ENCODE data around the gene ZACN. TPM values are rescaled to one million over a fixed set of nuclear protein-coding genes. Genes with fewer than 3 reads are reported as not detected.

Gene ZACN
- total RNA-seq, 2 experiments from 2014 or later = 0.76 to 1.2 TPM

GRCh38 chr17:76032780-76033108 is 46.2 kb upstream of the ZACN start:
- H2AFZ ChIP-seq (ENCODE audit: low read length) = no peak overlapping the region
- intact Hi-C loops (cut with micrococcal nuclease; ENCODE audit: unreplicated experiment) = no loop called here
- no peak overlapping the region for H3K4me3 ChIP-seq (ENCODE audit: low read depth, low read length, poor library complexity, severe bottlenecking)
- no peak for TF ChIP-seq CTCF (conservative IDR thresholded peaks at IDR 0.05; ENCODE audit: low read length)
- no peak for TF ChIP-seq EZH2phosphoT487 (IDR thresholded peaks at IDR 0.05; ENCODE audit: borderline replicate concordance, low read depth, low read length)
- H3K9me3 ChIP-seq (ENCODE audit: low read length) = no peaks in the 10 kb centered on the region
- no peaks in the 10 kb centered on the region for H4K20me1 ChIP-seq (ENCODE audit: insufficient read depth, low read length)
- ChIA-PET CTCF (ENCODE audit: unreplicated experiment) (interaction anchor here (1.5 to 1.6 kb wide), 2 partner anchors 14 to 19 kb away, joined by 5 to 8 read pairs; no protein-coding TSS in a partner anchor), POLR2A (interaction anchor here (0.7 to 1.9 kb wide), 2 partner anchors 14 to 262 kb away, joined by 3 to 9 read pairs; no protein-coding TSS in a partner anchor)
- no peak for DNase-seq (ENCODE audit: low spot score)
- no peaks in the 10 kb centered on the region for H3K79me2 ChIP-seq (ENCODE audit: insufficient read depth, low read depth, low read length)
- H3K9me2 ChIP-seq (ENCODE audit: insufficient read depth, low read length) = no peaks in the 10 kb centered on the region
- H3K4me2 ChIP-seq (ENCODE audit: low read length) = no peak overlapping the region
- peaks cover 20% of the 10 kb centered on the region for H3K4me1 ChIP-seq (ENCODE audit: insufficient read depth, low read length, poor library complexity, severe bottlenecking)
- no peak overlapping the region for H3K27ac ChIP-seq (ENCODE audit: low read depth, low read length, poor library complexity, severe bottlenecking)
- H3K36me3 ChIP-seq (ENCODE audit: insufficient read depth, low read length) = peaks cover 6% of the 10 kb centered on the region; the same call in 1 of the 2 replicates
- BruUV-seq (replicated peaks) = no TSS peak

- Histone ChIP-seq H4K20me1 (ENCODE audit: insufficient read depth, low read length) (no peaks in the 10 kb centered on the region), H2AFZ (ENCODE audit: low read length) (no peak overlapping the region), H3K36me3 (ENCODE audit: insufficient read depth, low read length) (peaks cover 10% of the 10 kb centered on the region), H3K9me2 (ENCODE audit: insufficient read depth, low read length) (no peaks in the 10 kb centered on the region), H3K4me1 (ENCODE audit: insufficient read depth, low read length, poor library complexity, severe bottlenecking) (peaks cover 20% of the 10 kb centered on the region), H3K27ac (ENCODE audit: low read depth, low read length, poor library complexity, severe bottlenecking) (no peak overlapping the region), H3K79me2 (ENCODE audit: insufficient read depth, low read depth, low read length) (no peaks in the 10 kb centered on the region), H3K4me2 (ENCODE audit: low read length) (no peak overlapping the region), H3K9me3 (ENCODE audit: low read length) (no peaks in the 10 kb centered on the region), H3K4me3 (ENCODE audit: low read depth, low read length, poor library complexity, severe bottlenecking) (no peak overlapping the region)
- POLR2A ChIA-PET = interaction anchor here (1.9 kb wide), 1 partner anchor 14 kb away, joined by 9 read pairs; no protein-coding TSS in a partner anchor
- TF ChIP-seq EZH2phosphoT487 (IDR thresholded peaks at IDR 0.05; ENCODE audit: borderline replicate concordance, low read depth, low read length) (no peak), CTCF (conservative IDR thresholded peaks at IDR 0.05; ENCODE audit: low read length) (no peak)
- intact Hi-C loops (cut with micrococcal nuclease; ENCODE audit: unreplicated experiment) = no loop called here
- CTCF ChIA-PET (ENCODE audit: unreplicated experiment) = interaction anchor here (1.5 to 1.6 kb wide), 2 partner anchors 13 to 19 kb away, joined by 5 to 8 read pairs; no protein-coding TSS in a partner anchor
- DNase-seq (ENCODE audit: low spot score) = no peak
- no TSS peak for BruUV-seq (replicated peaks)
Measured at GRCh38 chr17:76033139-76033538, 45.8 kb upstream of the ZACN start.

GRCh38 chr17:76034428-76035350 is 44.3 kb upstream of the ZACN start:
- CTCF ChIA-PET (ENCODE audit: unreplicated experiment) = interaction anchor here (1.6 kb wide), 1 partner anchor 12 kb away, joined by 8 read pairs; no protein-coding TSS in a partner anchor
- Histone ChIP-seq H3K27ac (ENCODE audit: low read depth, low read length, poor library complexity, severe bottlenecking) (no peak overlapping the region), H3K36me3 (ENCODE audit: insufficient read depth, low read length) (peaks cover 25% of the 10 kb centered on the region), H3K4me2 (ENCODE audit: low read length) (no peak overlapping the region), H2AFZ (ENCODE audit: low read length) (no peak overlapping the region), H3K4me1 (ENCODE audit: insufficient read depth, low read length, poor library complexity, severe bottlenecking) (peaks cover 5% of the 10 kb centered on the region), H3K9me3 (ENCODE audit: low read length) (no peaks in the 10 kb centered on the region), H3K4me3 (ENCODE audit: low read depth, low read length, poor library complexity, severe bottlenecking) (no peak overlapping the region), H4K20me1 (ENCODE audit: insufficient read depth, low read length) (no peaks in the 10 kb centered on the region), H3K79me2 (ENCODE audit: insufficient read depth, low read depth, low read length) (no peaks in the 10 kb centered on the region), H3K9me2 (ENCODE audit: insufficient read depth, low read length) (no peaks in the 10 kb centered on the region)
- intact Hi-C loops (cut with micrococcal nuclease; ENCODE audit: unreplicated experiment) = no loop called here
- DNase-seq (ENCODE audit: low spot score) = no peak
- no TSS peak for BruUV-seq (replicated peaks)
- TF ChIP-seq EZH2phosphoT487 (IDR thresholded peaks at IDR 0.05; ENCODE audit: borderline replicate concordance, low read depth, low read length) (no peak), CTCF (conservative IDR thresholded peaks at IDR 0.05; ENCODE audit: low read length) (no peak)
- POLR2A ChIA-PET = no interaction called here

All from OCI-LY7 (cell line).